ENCODE data around the gene MYG1.
"Not testable (repeated sequence)": the region's sequence is repeated elsewhere in the genome, so short reads cannot be mapped to it uniquely, and the experiment has no call there.

Gene MYG1

DNA sequence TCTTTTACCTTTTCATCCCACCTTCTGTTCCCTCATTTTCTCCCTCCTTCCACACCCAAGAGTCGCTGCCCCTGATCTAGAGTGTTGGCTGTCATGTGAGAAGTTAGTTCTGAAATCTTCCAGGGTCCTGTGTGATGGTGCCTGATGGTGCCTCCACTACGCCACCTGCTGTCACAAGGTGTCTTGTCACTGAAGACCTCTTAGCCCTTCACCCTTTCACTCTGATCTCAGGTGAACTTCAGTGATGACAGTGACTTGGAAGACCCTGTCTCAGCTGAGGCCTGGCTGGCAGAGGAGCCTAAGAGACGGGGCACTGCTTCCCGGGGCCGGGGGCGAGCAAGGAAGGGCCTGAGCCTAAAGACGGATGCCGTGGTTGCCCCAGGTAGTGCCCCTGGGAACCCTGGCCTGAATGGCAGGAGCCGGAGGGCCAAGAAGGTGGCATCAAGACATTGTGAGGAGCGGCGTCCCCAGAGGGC, 11.7 kb upstream of the MYG1 start:
- no peak for DNase-seq

DNA sequence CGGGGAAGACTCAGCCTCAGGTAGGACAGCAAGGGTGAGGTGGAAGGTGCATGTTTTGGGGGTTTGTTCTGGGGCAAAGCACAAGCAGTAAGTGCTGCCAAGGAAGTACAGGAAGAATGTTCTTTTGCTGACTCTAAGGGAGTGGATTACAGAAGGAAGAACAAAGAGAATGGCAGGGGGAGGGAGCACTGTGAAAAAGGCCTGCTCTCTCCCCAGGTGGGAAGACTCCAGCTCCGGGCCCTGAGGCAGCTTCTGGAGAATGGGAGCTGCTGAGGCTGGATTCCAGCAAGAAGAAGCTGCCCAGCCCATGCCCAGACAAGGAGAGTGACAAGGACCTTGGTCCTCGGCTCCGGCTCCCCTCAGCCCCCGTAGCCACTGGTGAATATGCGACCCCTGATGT, 11.2 kb upstream of the MYG1 start:
- no peak for DNase-seq

DNA sequence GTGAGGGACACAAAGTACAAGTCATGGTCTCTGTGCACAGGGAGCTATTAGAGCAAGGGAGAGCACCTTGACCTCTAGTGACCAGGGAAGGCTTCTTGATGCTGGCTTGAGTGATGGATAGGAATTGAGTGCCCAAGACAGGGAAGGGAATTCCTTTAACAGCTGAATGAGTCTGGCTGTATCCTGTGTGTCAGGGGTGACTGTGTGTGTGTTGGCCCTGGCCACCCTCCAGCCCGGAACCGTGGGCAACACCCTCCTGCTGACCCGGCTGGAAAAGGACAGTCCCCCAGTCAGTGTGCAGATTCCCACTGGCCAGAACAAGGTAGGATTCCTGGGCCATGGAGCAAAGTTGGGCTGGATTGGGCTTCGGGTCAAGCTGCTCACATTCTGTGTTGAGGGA, 9.6 kb upstream of the MYG1 start:
- DNase-seq: no peak

DNA sequence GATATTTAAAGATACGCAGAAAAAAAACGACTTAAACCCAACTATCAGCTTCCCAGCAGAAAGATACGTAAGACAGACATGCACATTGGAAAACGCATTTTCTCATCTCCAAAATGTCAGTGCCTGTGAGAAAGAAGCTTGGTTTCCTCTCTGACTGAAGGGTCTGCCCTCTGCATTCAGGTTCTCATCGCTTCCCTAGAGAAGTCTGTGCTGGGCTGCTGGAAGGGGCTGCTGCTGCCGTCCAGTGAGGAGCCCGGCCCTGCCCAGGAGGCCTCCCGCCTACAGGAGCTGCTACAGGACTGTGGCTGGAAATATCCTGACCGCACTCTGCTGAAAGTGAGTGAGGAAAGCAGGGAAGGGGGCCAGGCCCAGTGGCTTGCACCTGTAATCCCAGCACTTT, 8.8 kb upstream of the MYG1 start:
- DNase-seq: no peak

DNA sequence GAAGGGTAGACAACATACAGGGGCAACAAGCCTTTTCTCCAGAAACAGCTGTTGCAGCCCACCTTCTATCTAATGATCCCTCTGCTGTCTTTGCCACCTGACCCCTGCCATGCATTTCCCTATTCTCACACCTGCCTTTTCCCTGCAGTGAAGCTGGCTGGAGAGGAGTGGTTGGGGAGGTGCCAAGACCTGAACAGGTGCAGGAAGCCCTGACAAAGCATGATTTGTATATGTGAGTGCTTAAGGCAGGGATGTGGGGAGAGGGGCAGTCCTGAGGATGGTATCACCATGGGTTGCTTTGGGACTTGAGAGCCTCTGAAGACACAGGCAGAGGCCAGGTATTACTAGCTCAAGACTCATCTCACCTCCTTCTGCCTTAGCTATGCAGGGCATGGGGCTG, 7.1 kb upstream of the MYG1 start:
- no peak for DNase-seq

DNA sequence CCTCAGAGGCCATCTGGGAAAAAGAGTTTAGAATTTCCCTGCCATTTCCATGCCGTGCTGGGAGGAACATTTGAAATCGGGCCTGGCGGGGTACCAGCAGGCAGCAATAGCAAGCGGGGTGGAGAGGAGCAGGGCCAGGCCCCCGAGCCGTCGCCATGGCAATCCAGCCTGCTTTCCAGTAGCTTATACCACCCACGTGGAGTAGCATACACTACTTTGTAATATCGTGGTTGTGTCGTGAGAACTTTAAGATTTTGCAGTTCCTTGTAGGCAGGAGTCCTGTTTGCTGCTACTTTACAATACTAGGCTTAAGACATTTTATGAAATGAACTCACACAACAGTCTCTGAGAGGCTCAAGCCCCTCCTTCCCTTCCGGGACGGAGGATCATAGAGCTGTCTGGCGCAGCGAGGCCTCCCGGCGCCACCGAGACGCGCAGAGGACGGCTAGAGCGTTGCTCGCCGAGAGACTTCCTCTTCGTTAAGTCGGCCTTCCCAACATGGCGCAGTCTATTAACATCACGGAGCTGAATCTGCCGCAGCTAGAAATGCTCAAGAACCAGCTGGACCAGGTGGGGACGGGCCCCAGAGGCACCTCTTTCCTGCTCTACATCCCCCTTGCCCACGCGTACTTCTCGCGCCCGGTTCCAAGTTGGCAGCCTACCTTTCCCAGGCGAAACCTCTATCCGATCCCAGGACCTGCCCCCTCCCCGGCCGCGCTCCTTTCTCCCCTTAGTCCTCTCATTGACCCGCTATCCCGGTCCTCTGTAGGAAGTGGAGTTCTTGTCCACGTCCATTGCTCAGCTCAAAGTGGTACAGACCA, 4.2 kb upstream of the MYG1 start, which contains the start of gene PFDN5:
Gene PFDN5 (plus strand): TSS at position 473 of the 821 bp plus-strand sequence. CDS start 26 bp downstream, at position 499.
- peak; percentile 60 for DNase-seq

DNA sequence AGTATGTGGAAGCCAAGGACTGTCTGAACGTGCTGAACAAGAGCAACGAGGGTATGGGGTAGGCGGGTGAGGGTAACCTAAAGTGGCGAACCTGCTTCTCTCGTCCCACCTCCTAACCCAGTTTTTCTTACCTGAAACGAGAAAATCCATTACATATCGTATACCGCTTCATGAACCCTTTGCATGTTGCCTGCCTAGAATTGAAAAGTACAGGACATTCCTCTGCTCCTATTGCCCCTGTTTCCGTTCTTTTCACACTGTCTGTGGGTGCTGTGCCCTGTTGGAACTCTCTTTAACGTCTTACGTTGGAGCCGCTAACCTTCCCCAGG, 3.6 kb upstream of the MYG1 start:
- DNase-seq: no peak

DNA sequence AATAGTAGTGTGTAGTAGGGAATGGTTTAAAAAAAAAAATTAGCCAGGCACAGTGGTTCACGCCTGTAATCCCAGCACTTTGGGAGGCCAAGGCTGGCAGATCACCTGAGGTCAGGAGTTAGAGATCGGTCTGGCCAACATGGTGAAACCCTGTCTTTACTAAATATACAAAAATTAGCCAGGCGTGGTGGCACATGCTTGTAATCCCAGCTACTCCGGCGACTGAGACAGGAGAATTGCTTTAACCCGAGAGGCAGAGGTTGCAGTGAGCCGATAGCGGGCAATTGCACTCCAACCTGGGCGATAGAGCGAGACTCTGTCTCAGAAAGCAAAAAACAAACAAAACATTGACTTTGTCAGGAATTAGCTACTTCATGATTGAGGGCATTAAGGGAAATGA, 2.4 kb upstream of the MYG1 start:
- DNase-seq: not testable (repeated sequence)

DNA sequence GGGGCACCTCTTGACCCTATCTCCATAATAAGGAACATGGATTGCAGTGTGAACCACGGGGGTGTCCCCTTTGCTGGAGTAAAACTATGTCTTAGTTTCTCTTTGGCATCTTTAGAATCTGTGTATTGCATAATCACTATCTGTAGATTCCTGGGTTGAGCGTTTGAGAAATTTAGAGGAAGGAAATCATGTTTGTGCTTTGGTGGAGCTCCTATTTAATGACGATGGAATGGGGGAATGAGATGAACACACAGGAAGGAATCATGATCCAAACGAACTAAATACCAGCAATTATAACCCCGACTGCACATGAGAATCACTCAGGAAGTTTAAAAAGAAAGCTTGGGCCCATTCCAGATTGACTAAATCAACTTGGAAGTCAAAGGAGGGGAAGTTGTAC, 1.3 kb upstream of the MYG1 start:
- no peak for DNase-seq

DNA sequence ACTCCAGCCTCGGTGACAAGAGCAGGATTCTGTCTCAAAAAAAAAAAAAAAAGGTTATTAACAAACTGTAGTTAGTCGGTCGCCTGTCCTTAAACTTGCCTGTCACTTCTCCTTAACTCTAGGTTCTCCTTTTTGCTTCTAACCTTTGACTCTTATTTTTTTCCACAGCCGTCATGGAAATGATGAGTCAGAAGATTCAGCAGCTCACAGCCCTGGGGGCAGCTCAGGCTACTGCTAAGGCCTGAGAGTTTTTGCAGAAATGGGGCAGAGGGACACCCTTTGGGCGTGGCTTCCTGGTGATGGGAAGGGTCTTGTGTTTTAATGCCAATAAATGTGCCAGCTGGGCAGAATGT, 418 bp upstream of the MYG1 start:
- peak; percentile 93 for DNase-seq

DNA sequence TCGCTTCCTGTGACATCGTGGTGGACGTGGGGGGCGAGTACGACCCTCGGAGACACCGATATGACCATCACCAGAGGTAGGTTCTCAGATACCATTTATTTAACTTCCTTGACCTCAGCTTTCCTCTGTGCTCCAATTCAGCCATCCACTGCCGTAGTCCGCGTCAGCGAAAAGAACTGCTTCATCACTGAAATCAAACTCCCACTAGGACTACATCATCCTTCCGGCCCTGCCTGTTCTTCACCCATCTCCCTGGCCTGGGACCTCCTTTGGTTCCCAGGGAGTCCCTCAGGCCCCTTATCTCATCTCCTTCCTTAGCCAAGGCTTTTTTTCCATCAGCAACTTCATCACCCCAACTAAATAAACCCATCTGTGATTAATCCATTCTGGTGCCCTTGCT, 692 bp downstream of the MYG1 start:
- no peak for DNase-seq

DNA sequence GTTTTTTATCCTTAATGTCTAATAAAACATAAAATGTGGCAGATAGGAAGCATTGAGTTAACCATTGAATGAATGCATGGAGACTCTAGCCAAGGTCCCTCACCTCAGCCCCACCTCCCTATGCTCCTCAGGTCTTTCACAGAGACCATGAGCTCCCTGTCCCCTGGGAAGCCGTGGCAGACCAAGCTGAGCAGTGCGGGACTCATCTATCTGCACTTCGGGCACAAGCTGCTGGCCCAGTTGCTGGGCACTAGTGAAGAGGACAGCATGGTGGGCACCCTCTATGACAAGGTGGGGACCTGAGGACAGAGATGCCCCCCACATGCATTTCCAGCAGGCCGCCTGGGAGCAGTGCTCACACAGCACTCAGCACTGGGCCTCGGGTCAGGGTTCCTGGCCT, 3.4 kb downstream of the MYG1 start:
- no peak for DNase-seq

DNA sequence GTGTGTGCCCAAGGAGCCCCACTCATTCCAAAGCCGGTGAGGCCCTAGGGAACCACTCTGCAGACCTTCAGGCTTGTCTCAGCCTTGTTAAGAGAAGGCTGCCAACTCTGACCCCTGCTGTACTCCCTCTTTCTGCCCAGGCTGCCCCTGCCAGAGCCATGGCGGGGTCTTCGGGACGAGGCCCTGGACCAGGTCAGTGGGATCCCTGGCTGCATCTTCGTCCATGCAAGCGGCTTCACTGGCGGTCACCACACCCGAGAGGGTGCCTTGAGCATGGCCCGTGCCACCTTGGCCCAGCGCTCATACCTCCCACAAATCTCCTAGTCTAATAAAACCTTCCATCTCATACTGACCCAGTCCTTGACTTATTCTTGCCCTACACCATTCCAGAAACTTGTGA, 7.3 kb downstream of the MYG1 start:
- DNase-seq: no peak

DNA sequence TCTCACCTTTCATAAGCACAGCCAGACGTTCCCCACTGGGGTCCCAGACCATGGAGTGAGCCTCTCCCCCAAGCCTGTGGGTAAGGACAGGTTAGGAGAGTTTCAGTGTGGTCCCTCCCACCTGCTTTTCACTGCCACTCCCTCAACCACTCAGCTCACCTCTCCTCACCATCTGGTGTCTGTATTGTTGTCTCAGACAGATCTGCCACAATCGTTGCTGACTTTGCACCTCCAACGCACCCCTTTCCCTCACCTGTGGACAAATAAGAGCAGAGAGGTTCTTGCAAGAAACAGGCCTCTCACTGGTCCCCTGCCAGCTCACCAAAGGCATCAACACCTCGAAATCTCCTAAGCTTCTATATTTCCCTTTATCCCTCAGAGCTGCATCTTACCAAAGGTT, 8.8 kb downstream of the MYG1 start:
- no peak for DNase-seq

DNA sequence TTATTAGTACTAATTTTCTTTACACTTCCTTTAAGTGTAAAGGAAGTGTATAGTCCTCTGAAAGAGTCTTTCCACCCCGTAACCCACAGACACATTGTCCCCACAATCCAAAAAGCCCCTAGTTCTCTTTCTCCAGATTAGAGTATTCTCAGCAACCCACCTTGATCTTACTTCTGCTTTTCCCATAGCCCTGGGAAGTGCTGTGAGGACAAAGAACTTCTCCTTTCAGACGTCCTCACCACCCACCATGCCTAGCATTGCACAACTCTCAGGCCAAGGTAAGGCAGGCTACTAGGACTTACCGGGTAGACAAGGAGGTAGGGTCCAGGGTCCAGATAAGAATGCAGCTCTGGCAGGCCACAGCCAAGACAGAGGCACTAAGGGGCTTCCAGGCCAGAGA, 14.5 kb downstream of the MYG1 start:
- DNase-seq: no peak

DNA sequence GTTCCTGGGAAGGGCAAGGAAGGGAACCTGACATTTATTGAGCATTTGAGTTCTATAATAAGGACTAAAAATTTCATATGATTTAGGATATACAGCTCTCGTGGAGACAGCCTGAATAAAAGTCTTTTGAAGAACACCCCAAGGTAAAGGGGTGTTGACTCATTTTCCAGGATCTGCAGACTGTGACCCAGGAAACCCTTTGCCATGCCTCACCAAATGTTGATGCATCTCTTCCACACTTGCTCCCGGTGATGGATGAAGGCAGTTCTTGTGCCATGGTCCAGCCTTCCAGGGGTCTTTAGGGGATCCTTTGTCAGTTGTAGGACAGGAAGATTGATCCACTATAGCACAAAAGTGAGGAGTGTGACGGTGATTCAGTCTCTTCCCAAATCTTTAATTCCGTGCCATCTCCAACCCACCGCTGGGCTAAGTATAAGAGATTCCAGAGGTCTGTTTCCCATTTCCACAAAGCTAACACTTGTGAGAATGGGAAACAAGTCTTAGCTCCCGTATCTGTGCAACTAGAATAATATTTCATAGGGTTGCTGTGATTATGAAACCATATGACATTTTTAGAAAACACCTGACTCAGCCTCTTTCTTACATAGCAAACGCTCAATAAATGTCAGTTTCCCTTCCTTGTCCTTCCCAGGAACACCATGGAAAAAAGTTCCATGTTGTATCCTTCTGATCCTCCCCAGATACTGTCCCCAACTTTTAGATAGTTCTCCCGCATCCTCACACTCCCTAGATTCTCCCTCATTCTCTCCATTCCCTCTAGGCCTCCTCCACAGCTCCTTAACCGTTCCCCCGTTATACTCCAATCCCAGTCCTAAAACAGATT, 21.1 kb downstream of the MYG1 start:
- DNase-seq: no peak

DNA sequence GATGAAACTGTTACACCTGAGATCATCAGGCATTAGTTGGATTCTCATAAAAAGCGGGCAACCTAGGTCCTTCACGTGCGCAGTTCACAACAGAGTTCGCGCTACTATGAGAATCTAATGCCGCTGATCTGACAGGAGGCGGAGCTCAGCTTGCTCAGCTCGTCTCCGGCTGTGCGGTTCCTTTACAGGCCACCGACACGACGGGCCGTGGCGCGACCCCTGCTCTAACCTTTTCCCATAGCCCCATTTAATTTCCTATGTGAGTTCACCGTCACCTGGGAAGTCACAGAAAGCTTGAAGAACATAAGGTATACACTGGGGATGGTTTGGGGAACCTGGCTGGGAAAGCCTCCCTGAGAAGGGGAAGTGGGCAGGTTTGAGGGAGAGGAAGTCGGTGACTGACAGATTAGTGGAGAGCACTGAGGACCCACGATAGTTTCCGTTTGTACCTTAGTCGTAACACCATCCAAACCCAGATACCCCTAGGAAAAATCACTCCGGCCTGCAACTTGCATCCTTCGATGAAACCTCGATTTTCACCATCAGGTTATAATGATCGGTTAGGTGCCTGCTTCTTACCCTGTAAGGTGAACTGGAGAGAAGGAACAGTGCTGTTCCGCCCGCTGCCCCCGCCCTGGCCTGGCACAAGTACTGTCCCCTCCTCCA, 24.8 kb downstream of the MYG1 start:
- DNase-seq: peak; percentile 37

DNA sequence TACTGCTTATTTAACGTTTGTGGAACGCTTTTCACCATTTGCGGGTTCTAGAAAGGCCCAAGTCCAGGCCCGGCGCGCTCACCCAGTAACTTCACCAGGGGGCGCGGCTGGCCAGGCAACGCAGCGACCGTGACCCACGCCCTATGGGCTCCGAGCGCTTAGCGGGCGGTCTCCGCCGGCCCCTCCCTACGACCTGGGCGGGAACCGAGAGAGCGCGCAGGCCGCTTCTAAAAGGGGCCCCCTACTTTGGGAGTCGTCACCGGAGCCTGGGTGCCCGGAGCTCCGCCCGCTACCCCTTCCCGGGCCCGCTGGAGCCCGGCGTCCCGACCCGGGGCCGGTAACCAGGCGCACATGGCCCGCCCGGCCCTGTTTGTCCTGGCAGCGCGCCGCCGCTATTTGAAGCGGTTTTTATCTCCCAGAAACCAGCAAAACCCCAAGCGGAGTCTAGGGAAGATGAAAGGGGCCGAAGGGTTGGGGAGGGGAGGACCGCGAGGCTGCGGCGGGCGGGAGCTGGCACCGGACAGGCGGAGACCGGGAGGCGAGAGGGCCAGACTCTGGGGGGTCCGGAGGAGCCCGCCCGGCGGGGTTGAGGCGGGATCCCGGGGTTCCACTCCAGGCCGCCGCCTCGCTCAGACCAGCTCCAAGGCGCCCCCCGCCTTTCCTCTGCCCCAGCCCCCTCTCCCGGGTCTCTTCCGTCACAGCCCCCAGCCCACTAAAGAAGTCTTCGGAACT, 25.4 kb downstream of the MYG1 start:
- no peak for DNase-seq

DNA sequence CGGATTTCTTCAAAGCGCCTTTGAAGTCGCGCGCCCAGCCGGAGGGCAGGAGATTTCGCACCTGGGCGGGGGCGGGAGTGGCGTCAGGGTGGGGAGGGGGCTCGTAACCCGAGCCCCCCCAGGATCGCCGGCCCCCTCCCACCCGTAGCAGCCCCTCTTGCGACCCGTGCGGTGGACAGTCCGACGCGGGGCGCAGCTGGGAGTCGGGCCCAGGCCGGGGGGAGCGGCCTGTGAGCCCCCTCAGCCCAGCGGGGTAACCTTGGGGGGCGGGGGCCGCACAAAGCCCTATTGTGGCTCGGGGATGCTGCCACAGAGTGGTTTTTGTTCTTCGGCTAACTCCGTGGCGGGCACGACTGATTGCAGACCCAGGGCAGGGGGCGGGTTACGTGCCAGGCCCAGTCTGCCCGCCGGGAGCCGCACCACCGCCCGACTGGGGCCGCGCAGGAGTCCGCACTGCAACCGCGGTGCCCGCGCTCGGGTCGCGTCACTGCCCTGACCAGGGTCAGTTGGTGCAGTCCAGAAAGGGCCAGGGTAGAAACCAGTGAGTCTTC, 26.1 kb downstream of the MYG1 start:
- no peak for DNase-seq

DNA sequence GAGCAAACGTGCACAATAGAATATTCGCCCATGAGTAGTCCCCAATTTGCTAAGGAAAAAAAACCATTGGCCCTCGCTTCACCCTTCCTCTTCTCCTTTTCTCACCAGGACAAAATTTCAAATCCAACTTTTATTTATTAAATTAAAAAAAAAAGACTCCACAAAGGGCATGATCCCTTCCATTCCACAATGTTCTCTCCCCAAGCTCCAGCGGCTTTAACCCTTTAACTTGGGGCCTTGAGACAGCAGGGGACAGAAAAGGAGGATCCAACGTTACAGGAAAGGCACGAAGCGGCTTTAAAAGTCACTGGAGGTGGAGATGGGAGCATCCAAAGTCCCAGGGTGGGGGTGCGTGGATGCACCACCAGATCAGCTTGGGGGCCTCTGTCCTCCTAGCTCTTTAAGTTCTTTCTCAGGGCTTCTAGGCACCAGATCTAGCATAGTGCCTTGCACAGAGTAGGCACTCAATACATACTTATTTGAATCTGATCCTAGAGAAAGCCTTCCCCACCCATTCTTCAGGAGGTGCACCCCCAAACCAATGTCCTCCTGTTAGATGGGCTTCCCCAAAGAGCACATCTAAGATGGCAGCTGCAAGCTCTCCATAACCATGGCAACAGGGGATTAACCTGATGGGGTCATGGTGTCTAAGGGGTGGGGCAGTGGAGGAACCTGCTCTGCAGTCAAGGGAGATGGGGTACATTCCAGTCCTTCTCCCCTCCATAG, 27.1 kb downstream of the MYG1 start:
- DNase-seq: no peak

DNA sequence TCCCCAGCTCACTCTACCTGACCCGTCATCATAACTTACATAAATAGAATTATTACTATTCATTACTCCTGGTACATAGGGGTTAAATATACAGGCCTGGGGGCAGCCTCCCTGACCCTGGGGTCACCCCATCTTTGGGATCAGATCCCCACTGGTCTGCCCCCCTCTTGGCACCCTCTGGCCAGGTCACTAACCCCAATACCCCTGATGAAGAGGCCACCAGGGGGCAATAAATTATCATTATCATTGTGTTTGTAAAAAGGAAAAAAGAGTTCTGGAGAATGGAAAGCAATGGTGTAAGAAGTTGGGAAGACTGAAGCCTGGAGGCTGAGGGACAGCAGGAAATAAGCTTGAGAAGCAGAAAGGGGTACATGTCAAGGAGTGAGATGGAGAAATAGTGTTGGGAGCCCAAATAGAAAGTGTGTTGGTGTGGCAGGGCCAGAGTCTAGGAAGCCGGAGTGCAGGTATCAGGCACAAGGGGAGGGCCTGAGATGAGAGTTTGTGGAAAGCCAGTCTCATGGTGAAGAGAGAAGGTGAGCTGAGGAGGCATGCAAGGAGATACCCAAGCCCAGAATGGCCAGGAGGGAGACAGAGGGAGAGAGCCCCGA, 28.0 kb downstream of the MYG1 start:
- DNase-seq: no peak

DNA sequence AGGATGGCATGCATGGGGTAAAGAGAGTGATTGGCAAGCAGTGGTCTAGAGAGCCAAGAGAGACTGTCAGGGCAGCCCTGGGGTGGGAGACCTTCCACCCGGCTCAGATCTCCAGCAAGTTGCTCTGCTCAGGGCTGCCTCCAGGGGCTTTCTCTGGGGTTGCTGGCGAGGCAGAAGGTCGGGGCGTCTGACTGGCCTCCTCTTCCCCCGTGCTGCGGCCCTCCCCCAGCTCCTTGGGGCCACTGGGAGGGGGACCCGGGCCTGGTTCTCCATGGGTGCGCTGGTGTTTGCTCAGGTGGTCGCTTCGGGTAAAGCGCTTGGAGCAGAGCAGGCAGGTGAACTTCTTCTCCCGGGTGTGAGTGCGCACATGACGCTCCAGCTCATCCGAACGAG, 28.5 kb downstream of the MYG1 start:
- no peak for DNase-seq

Measured in SIG-M5 (cell line).